Left lobe of liver (tissue), 2 donors: ENCODE measurements around the gene ZAR1L. TPM values are rescaled to one million over a fixed set of nuclear protein-coding genes. Genes with fewer than 3 reads are reported as not detected.

Source experiments
- ATAC-seq: fragments of 200-7000 bp; cut with Tn5 transposase; one replicate; pipeline ENCODE4 v1.9.1; 2020; ENCODE audit warnings: mild to moderate bottlenecking, moderate library complexity
- DNase-seq: peaks from one replicate; pipeline ENCODE4 v3.0.0-alpha.2; 2020; ENCODE audit warnings: low spot score
- total RNA-seq: library from RNA; stranded (reverse); gene quantifications from one replicate; pipeline ENCODE4 v1.2.1, GENCODE V29; 2021
- donor health status: DM: no; HTN: no; CAD: no; lungs with moderate emphysema.
- donor health status: DM: no; HTN: yes; CAD: no.

Gene ZAR1L
- total RNA-seq, 1 donor from 2014 or later = not detected

DNA sequence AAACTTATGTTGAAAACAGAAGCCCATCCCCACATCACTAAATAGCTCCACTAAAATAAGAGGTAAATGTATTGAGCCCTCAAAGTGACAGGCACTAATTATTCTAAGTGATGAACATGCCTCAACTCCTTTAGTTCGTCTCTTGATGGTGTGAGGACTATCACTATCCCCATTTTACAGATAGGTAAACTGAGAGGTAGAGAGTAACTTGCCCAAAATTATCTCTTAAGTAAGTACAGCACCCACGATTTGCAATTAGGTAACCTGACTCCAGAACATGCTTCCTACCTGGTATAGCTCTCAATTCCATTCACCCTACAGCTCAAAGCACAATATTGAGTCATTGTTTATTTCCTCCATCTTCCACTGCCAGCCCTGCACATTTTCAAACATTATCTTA lies 12.7 kb downstream of the ZAR1L start:
- ATAC-seq (no peak), DNase-seq (no peak)

DNA sequence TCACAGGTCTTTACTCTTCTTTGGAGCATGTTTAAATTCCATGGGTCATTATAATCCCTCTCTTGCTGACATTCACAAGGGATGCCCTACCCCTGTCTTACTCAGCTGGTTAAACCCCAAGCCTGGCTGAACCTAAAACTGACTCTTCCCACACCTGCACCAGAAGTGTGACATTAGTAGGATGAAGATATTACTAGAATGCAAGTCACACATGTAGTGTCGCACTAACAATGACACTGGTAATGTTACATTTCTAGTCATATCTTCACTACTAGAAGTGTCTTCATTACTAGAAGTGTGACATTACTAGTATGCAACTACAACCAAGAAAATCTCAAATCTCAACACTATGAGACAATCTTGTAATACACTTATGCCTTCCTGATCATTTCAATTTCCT lies 14.2 kb downstream of the ZAR1L start:
- DNase-seq (no peak), ATAC-seq (no peak)

DNA sequence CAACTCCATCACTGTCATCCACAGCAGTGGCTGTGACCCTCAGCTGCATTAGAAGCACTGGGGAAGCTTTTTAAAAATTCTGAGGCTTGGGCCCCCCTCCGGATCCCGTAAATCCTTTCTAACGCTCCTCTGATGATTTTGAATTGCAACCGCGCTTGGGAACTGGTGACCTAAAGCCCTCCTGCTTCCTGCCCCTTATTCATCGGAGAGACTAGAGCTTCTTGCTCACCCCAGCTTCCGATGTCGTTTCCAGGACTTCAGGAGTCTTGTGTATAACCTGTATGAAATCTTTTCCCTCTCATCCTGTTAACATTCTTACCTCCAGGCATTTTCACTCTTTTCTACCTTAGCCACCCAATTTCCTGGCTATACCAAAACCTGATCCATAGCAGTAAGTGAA lies 14.8 kb downstream of the ZAR1L start:
- no peak for ATAC-seq

DNA sequence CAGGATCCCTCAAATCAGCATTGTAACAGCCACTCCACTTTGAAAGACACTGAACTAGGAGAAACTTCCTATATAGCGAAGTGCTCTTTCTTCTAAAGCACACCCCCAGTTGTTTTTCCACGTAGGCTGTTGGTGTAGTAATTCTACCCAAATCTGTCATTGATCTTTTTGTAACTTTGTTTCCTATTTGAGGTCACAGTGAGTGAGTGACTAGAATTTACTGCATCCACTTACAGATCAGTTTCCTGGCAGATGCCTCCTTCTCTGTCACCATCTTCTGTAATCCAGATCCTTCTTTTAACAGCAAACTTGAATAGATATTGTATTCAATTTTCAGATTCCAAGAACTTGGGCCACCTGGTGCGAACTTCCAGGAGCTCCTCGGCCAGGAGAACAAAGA lies 15.3 kb downstream of the ZAR1L start:
- DNase-seq (no peak), ATAC-seq (no peak)

More for the DNA sequence above, 14.8 kb downstream of the ZAR1L start:
- DNase-seq = no peak

DNA sequence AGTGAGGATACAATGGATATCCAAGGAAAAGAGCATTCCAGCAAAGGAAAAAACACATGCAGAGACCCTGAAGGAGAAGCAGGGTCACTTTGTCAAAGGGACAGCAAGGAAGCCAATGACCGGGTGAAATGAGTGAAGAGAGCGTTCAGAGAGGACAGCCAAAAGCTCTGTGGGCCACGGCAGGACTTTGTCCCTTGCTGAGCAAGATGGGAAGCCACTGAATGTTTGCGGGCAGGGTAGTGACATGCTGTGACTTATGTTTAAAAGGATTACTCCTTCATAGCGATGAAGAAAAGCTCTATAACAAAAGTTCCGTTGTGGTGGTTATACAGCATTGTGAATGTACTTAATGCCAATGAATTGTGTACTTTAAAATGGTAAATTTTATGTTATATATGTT lies 16.5 kb downstream of the ZAR1L start:
- ATAC-seq = peak; percentile 99
- DNase-seq = peak; percentile 73

DNA sequence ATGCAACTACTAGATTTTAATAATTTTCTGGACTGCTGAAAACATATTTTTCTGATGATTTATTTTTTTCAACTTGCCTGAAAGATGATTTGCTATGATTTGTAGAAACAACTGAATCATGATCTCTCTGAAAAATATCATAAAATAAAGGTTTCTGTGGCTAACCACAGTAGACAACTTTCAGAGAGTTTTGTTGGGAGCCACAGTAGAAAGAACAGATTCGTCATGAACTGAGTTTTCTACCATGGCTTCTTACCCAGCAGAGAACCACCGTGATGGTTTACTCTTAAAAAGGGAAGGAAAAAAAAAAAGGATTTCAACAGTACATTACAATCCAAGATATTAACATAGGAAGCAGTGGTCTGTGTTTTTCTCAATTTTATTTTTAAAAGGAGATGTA lies 18.0 kb downstream of the ZAR1L start:
- DNase-seq (no peak), ATAC-seq (no peak)

DNA sequence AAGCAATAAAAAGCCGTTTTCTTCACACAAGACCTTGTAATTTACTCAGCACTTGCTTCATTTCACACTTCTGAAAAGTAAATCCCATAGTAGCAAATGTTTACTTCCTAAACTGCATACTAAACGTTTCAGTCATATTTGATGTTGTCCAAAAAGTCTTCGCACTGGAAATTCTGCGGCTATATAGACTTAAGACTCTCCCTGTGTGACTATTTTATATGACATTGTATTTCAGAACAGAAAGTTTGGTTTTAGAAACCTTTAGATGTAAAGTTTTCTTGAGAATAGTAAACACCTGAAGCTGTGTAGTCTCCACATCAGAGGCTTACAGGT lies 29.6 kb downstream of the ZAR1L start:
- no peak for ATAC-seq
- DNase-seq = no peak

DNA sequence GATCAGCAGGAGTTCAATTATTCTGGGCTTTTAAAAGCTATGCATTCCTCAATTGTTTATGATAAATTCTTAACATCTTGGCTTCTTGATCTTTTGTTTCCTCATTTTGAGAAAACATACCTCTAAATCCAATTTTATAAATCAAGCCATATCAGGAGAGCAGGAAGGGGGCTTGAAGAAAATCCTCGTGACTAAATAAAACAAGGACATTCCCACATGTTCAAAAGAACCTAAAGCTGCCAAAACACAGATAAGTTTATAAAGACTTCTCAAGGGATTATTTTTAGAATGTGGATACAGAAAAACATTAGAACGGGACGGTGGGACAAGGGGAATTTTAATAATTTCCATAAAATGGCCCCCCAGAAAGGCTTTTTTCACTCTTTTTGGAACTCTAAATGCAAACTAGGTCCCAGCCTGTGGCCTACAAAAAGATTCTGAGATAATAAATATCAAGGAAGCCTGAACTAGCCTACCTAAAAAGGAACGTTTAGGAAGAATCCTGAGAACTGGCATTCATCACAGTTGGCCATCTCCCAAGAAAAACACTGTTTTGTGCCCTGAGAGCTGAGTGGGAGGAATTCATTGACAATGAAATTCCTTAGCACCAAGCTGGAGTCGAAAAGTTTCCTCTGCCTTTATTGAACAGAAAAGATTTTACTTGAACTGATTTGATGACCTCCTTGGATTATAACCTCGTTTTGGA lies 30.1 kb downstream of the ZAR1L start:
- DNase-seq (no peak), ATAC-seq (peak; percentile 73)

DNA sequence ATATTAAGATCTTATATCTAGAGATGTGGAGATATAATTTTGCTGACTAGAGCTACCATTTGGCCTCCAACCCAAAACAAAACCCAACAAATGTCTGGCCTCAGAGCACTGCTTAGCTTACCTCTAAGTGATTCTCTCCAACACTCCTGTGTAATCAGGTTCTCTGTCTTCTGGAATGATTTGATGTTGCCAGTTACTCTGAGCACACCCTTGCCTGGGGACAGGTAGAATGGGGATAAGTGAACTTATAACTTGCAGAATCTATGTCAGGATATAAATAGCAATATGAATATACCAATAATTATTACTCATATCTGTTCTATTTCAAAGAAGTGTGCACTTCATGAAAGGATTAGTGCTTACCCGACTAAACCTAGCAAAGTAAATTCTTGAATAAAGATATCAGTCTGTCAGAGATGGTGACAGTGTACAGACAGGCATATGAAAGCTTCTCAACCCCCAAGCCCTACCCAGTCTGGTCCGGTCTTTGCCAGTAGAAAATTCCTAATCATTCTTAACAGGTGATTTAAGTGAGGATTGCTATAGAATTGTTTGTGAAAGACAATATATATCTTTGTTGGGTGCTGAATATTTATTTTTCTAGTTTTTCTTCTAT lies 33.0 kb downstream of the ZAR1L start:
- DNase-seq (no peak), ATAC-seq (no peak)

DNA sequence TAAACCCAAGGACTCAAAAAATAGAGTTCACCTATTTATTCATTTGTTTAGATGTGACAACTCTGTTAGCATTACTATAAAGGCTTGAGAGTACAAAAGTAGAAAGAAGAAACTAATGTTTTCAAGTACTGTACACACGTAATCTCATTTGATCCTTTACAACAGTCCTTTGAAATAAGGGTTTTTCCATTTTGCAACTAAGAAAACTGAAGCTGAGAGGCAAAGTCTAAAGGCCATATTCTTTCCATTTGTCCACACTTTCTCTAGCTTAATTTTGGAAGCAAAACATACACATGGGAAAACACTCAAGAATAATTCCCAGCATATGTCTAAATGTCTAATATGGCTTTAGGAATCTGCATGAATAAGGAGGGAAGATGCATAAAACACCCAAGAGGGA lies 34.1 kb downstream of the ZAR1L start:
- DNase-seq (no peak), ATAC-seq (peak; percentile 44)

DNA sequence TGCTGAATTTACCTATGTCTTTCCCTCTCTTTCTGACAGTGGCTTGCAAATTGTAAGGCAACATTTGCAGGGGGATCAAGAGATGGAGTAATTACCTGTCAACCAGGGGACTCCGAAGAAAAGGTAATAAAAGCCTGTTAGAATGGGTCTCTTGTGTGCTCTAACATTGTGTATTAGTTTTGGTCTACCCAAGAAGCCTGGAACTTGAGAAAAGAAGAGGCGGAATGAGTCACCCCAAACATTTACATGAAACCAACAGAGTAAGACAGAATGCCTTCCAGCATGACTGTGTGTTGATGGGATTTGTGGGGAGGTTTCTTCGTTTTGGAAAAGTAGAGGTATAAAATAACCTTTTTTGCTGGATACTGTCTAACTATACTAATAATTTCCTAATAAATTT lies 36.7 kb downstream of the ZAR1L start:
- ATAC-seq (no peak), DNase-seq (no peak)

DNA sequence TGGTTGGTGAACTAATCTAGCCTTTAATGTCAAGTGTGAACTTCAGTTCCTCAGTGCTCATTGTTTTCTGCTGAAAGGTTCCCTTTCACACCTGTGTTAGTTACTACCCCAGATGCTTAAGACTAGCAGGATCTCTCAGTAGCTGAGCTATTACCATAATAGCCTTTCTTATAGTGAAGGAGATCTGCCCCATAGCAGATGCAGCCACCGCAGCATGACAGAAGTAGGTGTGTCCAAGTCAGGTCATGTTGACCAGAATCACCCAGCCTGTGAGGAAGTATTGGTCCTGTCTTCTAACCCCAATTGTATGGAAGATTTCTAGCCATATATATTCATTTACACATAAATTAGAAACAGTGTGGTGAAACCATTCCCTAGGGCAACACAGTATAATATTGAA lies 37.3 kb downstream of the ZAR1L start:
- DNase-seq = no peak
- ATAC-seq = no peak

DNA sequence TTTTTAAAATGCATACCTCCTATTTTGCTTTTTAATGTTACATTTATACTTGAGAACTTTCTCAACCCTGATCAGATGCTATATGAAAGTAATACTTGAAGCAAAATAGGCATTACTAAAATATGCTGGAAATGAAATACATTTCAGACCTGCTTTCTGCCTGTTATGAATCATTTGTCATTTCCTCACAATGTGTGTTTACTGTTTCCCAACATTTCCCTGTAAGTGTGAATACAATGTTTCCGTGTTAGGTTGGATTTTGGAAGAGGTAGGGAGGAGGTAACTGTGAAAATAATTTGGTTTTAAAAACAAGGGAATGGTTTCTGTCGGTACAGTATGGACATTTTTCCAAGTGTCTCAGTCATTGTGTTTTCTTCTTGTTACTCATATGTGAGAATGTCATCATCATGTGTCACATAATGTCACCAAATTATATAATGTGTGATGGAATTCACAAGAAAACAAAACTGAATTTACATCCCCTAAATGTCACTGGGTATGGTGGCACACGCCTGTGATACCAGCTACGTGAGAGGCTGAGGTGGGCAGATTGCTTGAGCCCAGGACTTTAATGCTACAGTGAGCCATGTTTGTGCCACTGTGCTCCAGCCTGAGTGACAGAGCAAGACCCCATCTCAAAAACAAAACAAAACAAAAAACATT lies 43.0 kb downstream of the ZAR1L start:
- DNase-seq = no peak
- ATAC-seq = no peak

DNA sequence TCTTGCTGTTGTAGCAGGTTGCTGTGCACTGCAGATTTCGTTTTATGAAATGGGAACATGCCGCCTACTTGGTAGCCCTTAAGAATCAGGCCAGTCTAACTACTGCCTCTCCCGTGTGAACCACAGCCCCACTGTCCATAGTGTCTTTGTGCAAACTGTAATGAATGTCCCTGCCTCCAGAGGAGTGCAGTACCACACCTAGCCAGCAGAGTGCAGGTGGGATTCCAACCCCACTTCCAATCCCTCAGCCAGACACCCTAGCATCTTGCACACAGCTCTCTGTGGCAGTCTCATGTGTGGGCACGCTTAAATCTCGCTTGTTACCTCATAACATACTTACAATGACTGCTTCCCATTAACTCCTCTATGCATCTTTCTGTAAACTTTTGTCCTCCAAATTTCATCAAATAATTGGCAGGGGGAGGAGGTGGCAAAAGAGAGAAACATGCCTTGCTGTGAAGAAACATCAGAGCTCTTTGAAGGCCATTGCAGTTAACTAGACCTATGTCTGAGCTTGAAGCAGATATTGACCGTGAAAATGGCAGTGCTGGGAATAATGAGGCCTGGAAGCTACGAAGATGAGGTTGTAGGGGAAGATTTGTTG lies 47.2 kb downstream of the ZAR1L start:
- ATAC-seq (peak; percentile 91), DNase-seq (peak; percentile 57)

DNA sequence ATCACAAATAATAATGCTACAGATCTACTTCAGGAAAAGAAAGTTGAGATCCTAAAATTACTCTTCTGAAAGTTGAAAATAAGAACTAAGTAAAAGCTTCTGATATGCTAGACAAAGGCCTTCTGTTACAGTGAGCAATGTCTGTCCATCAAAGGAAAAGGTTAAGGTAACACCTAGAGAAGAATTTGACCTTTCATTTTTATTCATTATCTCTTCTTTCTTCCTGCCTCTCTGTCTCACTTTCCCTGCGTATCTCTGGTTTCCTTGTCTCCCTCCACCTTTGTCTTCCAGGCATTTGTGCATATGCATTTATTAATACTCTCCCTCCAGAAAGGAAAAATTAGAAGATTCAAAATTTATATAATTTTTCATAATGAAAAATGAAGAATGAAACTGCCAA lies 49.0 kb downstream of the ZAR1L start:
- DNase-seq = no peak
- no peak for ATAC-seq

DNA sequence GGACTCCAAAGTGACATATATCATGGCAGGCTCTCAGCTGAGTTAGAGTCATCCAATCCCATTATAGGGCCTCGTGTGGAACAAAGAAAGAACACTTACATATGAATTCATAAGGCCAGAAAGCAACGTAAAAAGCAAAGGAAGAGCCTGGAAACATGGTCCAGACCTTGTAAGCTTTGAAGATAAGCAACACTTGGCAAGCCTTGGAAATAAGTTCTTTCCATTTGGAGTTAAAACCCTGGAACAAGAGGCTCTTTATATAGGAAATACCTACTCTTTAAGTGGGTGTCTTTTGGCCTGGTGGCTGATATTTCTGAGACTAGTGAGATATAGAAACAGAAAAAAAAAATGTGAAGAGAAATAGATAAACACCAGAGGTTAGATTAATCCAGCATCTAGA lies 49.4 kb downstream of the ZAR1L start:
- ATAC-seq = no peak
- DNase-seq = no peak

DNA sequence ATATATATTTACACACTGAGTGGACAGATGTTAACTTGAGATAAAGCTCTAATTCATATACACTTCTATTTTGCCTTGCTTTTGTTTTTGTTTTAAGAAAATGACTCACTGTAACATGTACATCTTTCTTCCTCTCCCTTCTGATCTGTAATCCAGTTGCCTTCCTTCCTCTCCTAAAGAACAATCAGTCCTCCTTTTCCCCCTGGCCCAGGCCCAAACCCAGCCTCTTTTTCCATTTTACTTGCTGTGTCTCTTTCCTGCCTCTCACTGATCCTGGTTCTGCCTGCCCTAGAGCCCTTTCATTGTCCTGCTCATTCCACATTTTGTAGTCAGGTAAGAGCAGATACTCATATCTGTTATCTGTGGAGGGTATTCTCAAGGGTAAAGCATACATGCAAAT lies 50.8 kb downstream of the ZAR1L start:
- DNase-seq = no peak
- ATAC-seq = peak; percentile 27

DNA sequence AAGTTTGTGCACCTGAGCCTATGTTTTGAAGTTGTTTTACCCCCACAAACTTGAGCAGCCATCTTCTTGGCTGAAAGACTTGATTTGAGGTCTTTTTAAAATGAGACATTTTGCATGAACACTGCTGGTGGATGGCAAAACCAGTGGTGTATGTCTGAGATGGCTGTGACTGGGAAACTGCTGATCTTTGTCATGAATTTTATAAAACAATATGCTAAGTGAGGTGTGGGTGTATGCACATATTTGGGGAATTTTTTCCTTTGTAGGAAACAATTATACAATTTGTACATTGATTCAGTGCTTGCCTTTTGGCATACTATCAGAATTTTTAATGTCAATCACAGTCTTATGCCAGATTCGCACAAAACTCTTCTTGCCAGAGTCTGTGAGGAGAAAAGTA lies 52.5 kb downstream of the ZAR1L start:
- no peak for ATAC-seq
- no peak for DNase-seq

DNA sequence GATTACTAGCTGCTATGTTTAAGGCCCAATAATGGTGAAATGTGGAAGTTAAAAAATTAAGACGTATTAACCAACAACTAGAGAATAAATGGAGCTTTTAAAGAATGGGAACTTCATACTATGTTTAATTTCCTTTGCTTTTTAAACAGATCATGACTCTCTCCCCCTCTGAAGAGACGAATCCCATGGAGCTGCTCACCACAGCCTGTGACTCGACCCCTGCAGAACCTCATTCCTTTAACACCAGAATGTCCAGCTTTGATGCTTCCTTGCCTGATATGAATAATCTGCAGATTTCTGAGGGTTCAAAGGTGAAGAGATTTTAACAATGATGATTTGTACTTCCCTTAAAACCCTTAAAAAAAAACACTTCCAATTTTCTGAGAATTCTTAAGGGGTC lies 53.0 kb downstream of the ZAR1L start:
- DNase-seq = no peak
- ATAC-seq = no peak

DNA sequence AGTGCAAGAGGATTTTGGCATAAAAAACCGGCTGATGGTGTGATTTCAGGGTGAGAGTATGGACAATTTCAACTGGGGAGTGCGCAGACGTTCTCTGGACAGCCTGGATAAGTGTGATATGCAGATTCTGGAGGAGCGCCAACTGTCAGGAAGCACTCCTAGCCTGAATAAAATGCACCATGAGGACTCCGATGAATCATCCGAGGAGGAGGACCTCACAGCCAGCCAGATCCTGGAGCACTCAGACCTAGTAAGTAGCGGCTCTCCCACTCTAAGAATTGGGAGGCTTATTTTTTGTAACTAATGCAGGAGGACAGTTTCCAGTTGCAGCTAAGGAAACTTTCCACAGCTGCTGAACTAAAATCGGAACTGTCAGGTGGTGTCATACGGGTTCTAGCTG lies 53.6 kb downstream of the ZAR1L start:
- ATAC-seq (peak; percentile 53), DNase-seq (no peak)

DNA sequence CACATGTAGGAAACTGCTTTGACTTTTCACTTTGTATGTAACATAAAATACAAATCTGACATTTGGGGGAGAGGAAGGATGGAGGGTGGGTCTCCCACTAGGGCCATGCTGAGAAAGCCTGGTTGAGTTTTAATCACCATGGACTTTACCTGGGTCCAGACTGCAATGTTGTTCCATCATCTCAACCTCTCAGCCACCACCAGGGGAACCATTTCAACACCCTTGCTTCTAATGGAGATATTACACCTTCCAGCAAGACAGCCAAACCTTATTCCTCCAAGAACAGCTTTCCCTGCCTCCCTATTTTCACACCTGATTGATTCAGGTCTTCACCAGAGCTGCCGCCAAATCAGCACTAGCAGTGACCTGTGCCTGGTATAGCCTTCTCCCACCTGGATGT lies 56.0 kb downstream of the ZAR1L start:
- DNase-seq = no peak

DNA sequence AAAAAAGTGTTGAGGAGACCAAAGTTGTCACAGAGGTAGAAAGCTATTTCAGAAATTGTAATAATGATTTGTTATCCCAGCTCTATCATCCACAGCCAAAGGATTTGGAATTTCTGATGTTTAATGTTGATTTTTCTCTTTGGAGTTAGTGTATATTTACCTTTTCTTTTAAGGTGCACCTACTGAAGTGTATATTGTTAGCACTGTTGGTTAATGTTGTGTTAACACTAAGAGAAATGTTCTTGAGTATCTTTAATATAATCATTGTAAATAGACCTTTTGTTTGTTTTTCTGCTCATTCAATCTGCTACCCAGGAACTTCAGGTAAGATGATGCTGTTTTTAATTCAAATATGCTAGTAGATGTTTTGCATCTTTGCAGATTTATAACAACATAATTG lies 57.5 kb downstream of the ZAR1L start:
- no peak for DNase-seq
- no peak for ATAC-seq

More for the DNA sequence above, 56.0 kb downstream of the ZAR1L start:
- peak; percentile 16 for ATAC-seq
